ENCODE measurements around the gene PHF19.

Gene PHF19

GRCh38 chr9:120815075-120815474 is 61.9 kb downstream of the PHF19 start:
- DNase-seq (ENCODE audit: low read depth in 3 of 3, low spot score in 1 of 3) = no peak

DNA sequence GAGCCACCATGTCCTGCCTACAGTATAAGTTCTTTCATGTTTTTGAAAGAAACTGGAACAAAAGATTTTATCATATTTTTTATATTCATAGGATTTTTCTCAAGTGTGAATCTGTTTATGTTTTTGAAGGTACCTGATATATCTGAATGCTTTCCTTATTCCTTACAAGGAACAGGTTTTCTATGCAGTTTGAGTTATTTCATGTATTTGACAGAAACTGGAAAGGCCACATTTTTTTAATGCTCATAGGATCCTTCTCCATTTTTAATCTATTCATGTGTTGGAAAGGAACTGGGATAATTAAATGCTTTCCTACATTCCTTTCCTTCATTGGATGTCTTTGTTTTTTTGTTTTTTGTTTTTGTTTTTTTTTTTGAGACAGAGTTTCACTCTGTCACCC is 68.1 kb downstream of the PHF19 start:
- DNase-seq (ENCODE audit: low read depth in 3 of 3, low spot score in 1 of 3) = no peak

- no peak for DNase-seq (ENCODE audit: low read depth in 3 of 3, low spot score in 1 of 3)
These were observed 69.2 kb downstream of the PHF19 start for GRCh38 chr9:120807607-120808379.

All from stimulated activated CD4-positive, alpha-beta T cell treated with anti-CD3 and anti-CD28 coated beads, TNF-alpha, amount 100 ng/mL, for 1 hour (primary cell).